Measurements from ENCODE around the gene RSBN1.
"Not testable (repeated sequence)": the region's sequence is repeated elsewhere in the genome, so short reads cannot be mapped to it uniquely, and the experiment has no call there.

Gene RSBN1

DNA sequence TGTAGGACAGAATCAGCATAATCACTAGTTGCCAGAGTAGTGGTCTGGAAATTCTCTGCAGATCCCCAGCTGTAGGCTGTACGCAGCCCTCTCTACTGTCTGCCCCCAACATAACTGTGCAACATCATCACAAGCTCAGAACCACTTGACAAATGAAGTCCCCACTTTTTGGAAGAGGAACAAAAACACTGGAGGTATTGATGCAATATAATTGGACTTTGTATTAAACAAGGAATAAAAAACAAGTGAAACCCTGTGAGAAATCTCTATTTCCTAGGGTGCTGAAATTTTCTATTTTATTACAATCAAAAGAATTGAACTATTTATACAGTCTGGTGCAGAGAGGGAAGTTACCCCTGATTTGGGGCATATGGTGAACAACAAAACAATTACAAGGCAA, 68.2 kb downstream of the RSBN1 start:
- no peak for DNase-seq (ENCODE audit: low read depth in 2 of 2)

- no peak for DNase-seq (ENCODE audit: low read depth in 2 of 2)
Observed at GRCh38 chr1:113742515-113742914, 69.8 kb downstream of the RSBN1 start.

DNA sequence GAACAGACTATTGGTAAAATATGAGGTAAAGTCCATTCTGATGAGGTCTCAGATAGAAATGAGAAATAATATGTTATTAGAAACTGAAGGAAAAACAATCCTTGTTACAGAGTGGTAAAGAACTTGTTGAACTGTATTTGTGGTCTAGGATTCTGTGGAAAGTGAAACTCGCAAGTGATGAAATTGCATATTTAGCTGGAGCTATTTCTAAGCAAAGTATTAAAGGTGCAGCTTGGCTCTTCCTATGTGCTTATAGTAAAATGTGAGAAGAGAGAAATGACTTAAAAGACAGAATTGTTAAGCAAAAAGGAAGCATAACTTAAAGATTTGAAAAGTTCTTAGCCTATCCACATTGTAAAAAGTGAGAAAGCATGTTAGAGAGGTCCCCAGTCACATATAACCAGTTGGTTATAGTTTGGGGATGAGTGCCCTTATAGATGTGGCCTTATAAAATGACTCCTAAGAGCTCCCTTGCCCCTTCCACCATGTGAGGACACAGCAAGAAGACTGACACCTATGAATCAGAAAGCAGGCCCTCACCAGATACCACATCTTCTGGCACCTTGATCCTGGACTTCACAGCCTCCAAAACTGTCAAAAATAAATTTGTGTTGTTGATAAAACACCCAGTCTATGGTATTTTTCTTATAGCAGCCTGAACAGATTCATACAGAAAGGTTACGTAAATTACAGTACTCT, 77.8 kb downstream of the RSBN1 start:
- DNase-seq (ENCODE audit: low read depth in 2 of 2), result no peak

GRCh38 chr1:113732802-113733201, 79.5 kb downstream of the RSBN1 start:
- DNase-seq (ENCODE audit: low read depth in 2 of 2), result no peak

- no peak for DNase-seq (ENCODE audit: low read depth in 2 of 2)
Observed at GRCh38 chr1:113721010-113721409, 91.3 kb downstream of the RSBN1 start.

DNA sequence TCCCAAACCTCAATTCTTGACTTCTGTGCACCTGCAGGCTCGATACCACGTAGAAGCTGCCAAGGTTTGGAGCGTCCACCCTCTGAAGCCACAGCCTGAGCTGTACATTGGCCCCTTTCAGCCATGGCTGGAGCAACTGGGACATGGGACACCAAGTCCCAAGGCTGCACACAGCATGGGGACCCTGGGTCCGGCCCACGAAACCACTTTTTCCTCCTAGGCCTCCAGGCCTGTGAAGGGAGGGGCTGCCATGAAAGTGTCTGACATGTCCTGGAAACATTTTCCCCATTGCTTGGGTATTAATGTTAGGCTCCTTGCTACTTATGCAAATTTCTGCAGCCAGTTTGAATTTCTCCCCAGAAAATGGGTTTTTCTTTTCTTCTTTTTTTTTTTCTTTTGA, 93.7 kb downstream of the RSBN1 start:
- DNase-seq (ENCODE audit: low read depth in 2 of 2), result not testable (repeated sequence)

DNA sequence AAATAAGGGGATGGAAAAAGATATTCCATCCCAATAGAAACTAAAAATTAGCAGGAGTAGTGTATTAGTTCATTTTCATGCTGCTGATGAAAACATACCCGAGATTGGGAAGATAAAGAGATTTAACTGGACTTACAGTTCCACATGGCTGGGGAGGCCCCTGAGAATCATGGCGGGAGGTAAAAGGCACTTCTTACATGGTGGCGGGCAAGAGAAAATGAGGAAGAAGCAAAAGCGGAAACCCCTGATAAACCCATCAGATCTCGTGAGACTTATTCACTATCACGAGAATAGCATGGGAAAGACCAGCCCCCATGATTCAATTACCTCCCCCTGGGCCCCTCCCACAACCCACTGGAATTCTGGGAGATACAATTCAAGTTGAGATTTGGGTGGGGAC, 94.8 kb downstream of the RSBN1 start:
- DNase-seq (ENCODE audit: low read depth in 2 of 2), result not testable (repeated sequence)

DNA sequence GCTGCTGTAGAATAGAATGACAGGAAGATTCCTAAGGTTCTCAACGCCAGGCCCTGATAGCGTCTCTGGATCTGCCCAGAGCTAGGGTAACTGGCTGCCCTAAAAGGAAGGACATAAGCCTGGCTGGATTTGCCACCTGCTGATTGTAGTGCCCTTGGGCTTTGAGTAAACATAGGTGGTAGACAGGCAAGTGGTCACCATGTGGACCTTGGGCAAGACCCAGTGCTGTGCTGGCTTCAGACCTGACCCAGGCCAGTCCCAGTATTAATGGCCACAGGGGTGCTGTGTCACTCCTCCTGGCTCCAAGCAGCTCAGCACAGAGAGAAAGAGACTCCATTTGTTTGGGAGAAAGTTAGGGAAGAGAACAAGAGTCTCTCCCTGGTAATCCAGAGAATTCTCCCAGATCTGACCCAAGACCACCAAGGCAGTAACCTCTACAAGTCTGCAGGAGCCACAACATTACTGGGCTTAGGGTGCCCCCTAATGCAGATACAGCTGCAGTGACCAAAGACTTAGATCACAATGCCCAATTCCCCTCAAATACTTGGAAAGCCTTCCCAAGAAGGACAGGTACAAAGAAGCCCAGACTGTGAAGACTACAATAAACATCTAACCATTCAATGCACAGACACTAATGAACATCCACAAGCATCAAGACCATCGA, 97.5 kb downstream of the RSBN1 start:
- no peak for DNase-seq (ENCODE audit: low read depth in 2 of 2)

Data from stimulated activated CD8-positive, alpha-beta memory T cell treated with anti-CD3 and anti-CD28 coated beads, Interleukin-15, amount 100 ng/mL, for 4 hours (primary cell).